ENCODE data around the gene ATP9B. TPM values are rescaled to one million over a fixed set of nuclear protein-coding genes. Genes with fewer than 3 reads are reported as not detected.

Gene ATP9B
- polyA plus RNA-seq, 1 donor: 20.2 TPM

- DNase-seq (ENCODE audit: low read depth): no peak
Observed at GRCh38 chr18:79396431-79397246, 327.4 kb downstream of the ATP9B start.

DNA sequence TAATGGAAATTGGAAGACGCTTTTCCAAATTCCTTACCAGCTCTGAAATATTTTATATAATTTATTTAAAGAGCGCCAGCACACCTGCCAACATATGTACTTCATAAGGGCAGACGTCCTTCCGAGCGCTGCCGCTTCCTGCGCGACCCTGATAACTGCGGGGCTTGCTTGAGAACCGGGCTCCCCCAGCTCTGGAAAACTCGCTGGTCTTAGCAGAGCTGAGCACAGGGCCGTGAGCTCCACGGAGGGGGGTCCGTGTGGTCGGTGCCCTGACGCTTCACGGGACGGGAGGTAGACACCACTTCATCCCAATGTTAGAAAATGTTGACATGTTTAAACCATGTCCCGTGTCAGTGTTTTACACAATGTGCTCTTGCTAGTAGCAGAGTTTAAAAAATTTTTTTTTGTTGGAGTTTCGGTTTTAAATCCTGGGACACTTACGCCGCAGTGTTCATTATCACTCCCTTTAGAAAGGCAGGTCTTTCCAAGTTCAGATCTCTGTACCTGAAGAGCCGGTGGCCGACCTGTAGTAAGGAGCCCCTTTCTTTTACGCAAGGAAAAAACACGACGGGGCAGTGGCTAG lies 328.1 kb downstream of the ATP9B start:
- DNase-seq (ENCODE audit: low read depth): no peak

DNA sequence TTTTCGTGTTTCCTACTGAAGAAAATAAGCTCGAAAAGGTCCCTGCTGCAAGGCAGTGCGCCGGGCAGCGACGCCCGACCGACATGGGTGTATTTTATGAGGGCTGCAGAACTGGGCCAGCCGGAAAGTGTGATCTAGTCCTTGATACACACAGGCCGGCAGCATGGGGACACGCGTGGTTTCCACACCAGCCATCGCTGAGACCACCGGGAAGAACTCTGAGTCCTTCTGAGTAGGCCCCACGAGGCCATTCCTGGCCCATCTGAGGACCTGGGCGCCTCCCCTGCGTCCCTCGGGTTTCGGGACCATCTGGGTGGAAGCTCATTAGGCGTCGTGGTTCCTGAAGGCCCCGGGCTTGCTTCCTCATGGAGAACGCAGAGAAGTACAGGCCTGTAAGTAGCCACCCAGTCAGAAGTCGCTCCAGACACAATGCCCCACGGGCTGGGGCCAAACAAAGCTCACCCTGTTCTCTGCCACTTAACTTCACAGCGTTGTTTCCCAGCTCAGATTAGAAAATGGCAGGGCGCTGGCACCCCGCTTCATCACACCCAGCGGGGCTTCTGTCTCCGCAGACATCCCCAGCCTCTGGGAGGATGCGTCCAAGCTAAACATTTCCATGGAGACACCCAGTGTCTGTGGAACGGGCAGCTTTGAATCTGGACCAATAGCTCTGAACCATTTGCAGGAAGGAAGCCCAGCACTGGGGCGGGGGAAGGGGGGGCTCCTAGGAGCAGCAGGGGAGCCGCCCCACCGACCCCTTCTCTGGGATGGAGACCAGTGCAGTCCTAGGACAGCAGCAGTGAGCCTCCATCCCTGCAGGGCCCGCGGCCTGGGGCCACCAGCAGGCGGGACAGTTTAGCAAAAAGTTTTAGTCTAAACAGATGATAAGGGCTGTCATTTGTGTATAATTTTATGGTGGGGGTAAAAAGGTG lies 328.9 kb downstream of the ATP9B start:
- DNase-seq (ENCODE audit: low read depth): no peak

- DNase-seq (ENCODE audit: low read depth): no peak
Observed at GRCh38 chr18:79399275-79400081, 330.3 kb downstream of the ATP9B start.

- DNase-seq (ENCODE audit: low read depth): no peak
Observed at GRCh38 chr18:79400091-79400590, 330.9 kb downstream of the ATP9B start.

DNA sequence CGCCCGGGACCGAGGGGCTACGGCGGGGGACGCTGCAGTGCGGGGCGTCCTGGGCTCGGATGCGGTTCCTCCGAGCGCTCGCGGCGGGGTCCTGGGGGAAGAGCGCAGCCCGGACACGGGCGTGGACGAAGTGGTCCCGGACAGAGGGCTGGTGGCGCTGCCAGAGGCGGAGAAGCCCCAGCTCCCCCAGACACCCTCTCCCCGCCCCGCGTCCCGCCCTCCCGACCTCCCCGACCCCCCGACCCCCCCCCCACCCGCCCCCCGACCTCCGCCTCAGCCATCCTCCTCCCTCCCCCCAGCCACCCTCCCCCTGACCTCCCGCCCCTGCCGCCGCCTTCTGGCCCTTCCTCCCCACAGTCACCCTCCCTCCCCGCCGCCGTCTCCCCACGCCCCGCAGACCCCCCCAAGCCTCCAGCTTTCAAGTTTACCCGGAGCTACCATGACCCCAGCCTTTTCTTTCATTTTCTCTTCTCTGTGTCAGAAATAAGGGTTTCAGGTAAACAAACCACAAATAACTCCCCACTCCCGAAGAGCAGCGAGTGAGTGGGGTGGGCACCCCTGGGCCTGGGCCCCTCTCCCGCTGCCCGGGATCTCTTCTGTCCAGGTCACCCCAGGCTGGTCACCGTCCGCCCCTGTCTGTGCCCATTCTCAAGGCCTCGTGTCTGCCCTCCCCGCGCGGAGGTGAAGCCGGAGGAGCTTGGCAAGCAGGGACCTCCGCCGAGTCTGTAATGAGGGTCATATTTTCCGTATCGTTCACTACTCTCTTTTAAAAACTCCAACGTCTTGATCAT lies 331.6 kb downstream of the ATP9B start:
- no peak for DNase-seq (ENCODE audit: low read depth)

DNA sequence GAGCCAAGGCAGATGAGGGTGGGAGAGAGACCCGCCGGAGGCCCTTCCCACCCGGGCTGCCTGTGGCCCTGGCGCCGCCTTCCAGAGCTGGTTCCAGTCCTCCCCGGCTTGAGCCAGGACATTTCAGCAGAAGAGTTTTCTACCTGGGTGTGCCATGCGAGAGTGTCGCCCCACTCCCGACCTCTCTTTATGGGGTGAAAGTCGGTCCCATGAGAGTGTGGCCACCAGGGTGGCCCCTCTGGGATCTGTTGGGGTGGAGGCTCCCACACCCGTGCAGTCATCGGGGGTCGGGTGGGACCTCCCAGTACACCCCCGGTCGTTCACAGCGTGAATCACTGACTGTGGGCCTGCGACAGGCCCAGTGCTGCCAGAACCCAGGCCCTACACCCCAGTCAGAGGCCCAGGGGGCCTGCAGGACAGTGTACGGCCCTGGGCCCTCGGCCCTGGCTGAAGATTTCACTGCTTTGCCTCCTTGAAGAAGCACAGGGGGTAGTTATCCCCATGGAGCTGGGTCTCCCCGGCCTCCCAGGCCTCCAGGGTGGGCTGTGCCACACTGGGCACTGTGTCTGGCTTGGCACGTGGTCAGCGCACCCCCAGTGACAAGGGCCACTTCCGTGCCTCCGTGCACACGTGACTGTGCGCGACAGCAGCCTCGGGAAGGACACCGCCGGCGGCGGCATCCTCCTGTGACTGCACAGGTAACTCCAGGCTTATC lies 332.5 kb downstream of the ATP9B start:
- DNase-seq (ENCODE audit: low read depth): no peak

- no peak for DNase-seq (ENCODE audit: low read depth)
Observed at GRCh38 chr18:79402209-79402576, 333.0 kb downstream of the ATP9B start.

DNA sequence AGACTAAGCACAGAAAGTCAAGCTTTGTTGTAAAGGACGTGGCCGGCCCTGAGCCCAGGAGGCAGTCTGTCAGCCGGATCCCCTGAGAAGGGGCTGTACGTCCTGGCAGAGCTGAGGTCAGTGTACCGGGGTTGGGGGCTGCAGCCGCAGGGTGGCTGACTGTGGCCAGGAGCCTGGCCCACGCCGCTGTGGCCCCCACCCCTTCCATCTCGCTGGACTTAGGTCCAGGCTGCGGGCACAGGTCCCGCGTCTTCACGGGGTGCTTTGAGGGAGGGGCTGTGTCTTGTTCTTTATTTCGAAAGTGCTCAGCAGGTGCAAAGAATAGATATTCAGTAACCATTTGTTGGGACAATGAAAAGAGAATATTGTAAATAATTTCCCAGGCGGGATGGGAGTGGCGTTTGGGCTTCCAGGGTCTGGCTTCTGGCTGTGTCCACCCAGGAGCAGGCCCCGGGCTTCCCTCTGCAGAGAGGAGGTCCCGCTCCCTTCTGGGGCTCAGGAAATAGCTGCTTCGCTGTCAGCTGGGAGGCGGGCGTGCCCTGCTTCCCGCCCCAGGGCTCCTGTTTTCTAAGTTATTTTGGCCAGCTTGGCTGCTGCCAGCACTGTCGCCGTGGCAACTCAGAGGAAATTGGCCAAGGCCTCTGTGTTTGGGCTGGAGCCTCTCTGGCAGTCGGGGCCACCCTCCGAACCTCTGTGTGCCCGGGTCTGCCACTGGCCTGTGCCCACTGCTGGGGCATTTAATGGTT lies 334.0 kb downstream of the ATP9B start:
- DNase-seq (ENCODE audit: low read depth): no peak

- DNase-seq (ENCODE audit: low read depth): no peak
Observed at GRCh38 chr18:79403723-79404566, 334.8 kb downstream of the ATP9B start.

DNA sequence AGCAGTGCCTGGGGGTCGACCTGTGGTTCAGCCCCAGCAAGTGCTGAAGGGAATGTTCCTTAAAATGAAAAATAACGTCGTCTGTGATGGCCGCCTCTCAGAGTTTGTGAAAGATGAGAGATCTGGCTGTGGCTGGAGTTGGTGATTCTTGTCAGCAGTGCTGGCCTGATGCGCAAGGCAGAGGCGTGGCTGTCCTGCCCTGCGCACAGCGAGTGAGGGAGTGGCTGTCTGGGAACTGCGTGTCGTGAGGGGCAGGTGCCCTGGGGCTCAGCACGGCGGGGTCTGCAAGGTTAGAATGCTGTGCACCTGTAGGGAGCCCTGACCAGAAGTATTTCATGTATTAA lies 335.3 kb downstream of the ATP9B start:
- DNase-seq (ENCODE audit: low read depth): no peak

- no peak for DNase-seq (ENCODE audit: low read depth)
Observed at GRCh38 chr18:79405019-79405780, 336.0 kb downstream of the ATP9B start.

GRCh38 chr18:79405781-79406575 lies 336.8 kb downstream of the ATP9B start:
- no peak for DNase-seq (ENCODE audit: low read depth)

DNA sequence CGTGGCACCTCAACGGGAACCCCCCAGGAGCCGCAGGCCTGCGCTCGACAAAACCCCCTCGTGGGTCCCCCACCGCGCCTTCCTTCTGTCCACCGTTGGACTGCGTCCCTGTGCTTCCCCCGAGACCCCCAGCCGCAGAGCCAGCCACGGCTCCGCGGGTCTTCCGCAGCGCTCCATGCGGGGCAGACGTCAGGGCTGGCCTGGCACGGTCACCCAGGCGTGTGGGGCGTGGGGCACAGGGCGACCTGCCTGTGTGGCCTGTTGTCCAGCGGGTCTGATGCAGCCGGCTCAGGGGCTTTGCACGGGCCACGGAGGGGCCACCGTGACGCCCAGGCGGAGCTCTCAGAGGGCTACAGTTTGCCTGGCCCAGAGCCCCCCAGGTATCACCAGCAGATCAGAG lies 337.5 kb downstream of the ATP9B start:
- DNase-seq (ENCODE audit: low read depth): no peak

DNA sequence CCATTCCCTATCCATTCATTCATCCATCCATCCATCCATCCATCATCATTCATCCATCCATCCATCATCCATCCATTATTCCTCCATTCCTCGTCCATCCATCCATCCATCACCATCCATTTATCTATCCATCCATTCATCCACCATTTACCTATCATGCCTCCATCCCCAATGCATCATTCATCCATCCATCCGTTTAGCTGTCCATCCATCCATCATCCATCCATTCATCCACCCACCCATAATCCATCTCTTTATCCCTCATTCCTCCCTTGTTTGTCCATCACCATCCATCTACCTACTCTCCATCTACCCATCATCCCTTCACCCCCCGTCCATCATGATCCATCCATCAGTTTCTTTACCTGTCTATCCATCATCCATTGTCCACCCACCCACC lies 340.1 kb downstream of the ATP9B start:
- DNase-seq (ENCODE audit: low read depth): no peak

- DNase-seq (ENCODE audit: low read depth): no peak
Observed at GRCh38 chr18:79410171-79410641, 341.0 kb downstream of the ATP9B start.

Measured in forelimb muscle (tissue), 1 donor.